PC-3 (cell line): ENCODE data around the gene MOK. TPM values are rescaled to one million over a fixed set of nuclear protein-coding genes. Genes with fewer than 3 reads are reported as not detected.

ENCODE experiments used
- ATAC-seq: fragments of 200-7000 bp; cut with Tn5 transposase; 2 replicates; pipeline ENCODE4 v1.9.1; 2020; ENCODE audit warnings: mild to moderate bottlenecking, moderate library complexity
- BruUV-seq: library from RNA; stranded (reverse); fragments of 400-500 nt; replicated peaks from 2 replicates; lab custom pipeline; 2021; lab: Mats Ljungman, UMichigan
- CTCF ChIA-PET: fragments of 300-600 bp; sonication (Branson Sonifier 250); formaldehyde crosslinking; loops from one replicate; lab custom pipeline; 2022; ENCODE audit warnings: antibody characterized with exemption; lab: Charles Lee
- POLR2A ChIA-PET: fragments of 300-600 bp; sonication (Branson Sonifier 250); formaldehyde crosslinking; loops from one replicate; lab custom pipeline; 2022; ENCODE audit warnings: antibody characterized with exemption; ENCODE audit not compliant: unreplicated experiment; lab: Charles Lee
- DNase-seq: peaks from one replicate; pipeline ENCODE4 v3.0.0-alpha.2; 2015
- H2AFZ ChIP-seq: fragments of 300-600 bp; sonication (generic); 2 replicates; pipeline ENCODE4 v1.6.0; 2016; ENCODE audit warnings: antibody characterized with exemption, low read length
- H3F3A ChIP-seq: fragments of 300-600 bp; sonication (generic); one replicate; pipeline ENCODE4 v1.6.0; 2017; ENCODE audit warnings: antibody characterized with exemption, low read length, control low read depth, mild to moderate bottlenecking; ENCODE audit not compliant: unreplicated experiment
- H3K27ac ChIP-seq: fragments of 300-600 bp; sonication (generic); 2 replicates; pipeline ENCODE4 v1.5.1; 2016; ENCODE audit warnings: mild to moderate bottlenecking, low read length
- H3K27me3 ChIP-seq: fragments of 300-600 bp; sonication (generic); 2 replicates; pipeline ENCODE4 v1.6.1; 2016; ENCODE audit warnings: low read length, mixed read lengths
- H3K36me3 ChIP-seq: fragments of 300-600 bp; sonication (generic); 2 replicates; pipeline ENCODE4 v1.6.1; 2016; ENCODE audit warnings: low read depth, mixed run types, low read length, mixed read lengths
- H3K4me1 ChIP-seq: fragments of 300-600 bp; sonication (generic); 2 replicates; pipeline ENCODE4 v1.5.1; 2016; ENCODE audit warnings: low read length; ENCODE audit not compliant: insufficient read depth
- H3K4me2 ChIP-seq: fragments of 300-600 bp; sonication (generic); 2 replicates; pipeline ENCODE4 v1.6.0; 2016; ENCODE audit warnings: low read length
- H3K4me3 ChIP-seq: fragments of 300-600 bp; sonication (generic); 2 replicates; pipeline ENCODE4 v1.5.1; 2016; ENCODE audit warnings: mild to moderate bottlenecking, low read length, mixed read lengths
- H3K79me2 ChIP-seq: fragments of 300-600 bp; sonication (generic); 2 replicates; pipeline ENCODE4 v1.6.1; 2017; ENCODE audit warnings: low read length, mixed read lengths
- H3K9ac ChIP-seq: fragments of 300-600 bp; sonication (generic); 2 replicates; pipeline ENCODE4 v1.6.0; 2016; ENCODE audit warnings: mild to moderate bottlenecking, low read length
- H3K9me2 ChIP-seq: fragments of 300-600 bp; sonication (generic); replicated peaks from 2 replicates; pipeline ENCODE4 v1.6.1; 2016; ENCODE audit warnings: mixed run types, low read length, mixed read lengths
- H3K9me3 ChIP-seq: fragments of 300-600 bp; sonication (generic); 2 replicates; pipeline ENCODE4 v1.6.1; 2016; ENCODE audit warnings: low read length, mixed read lengths
- H4K20me1 ChIP-seq: fragments of 300-600 bp; sonication (generic); 2 replicates; pipeline ENCODE4 v1.6.1; 2016; ENCODE audit warnings: low read length, mixed read lengths
- CTCF ChIP-seq: fragments of 300-600 bp; sonication (generic); conservative IDR thresholded peaks from 2 replicates; pipeline ENCODE4 v1.5.1; 2017; ENCODE audit warnings: antibody characterized with exemption, low read depth, mild to moderate bottlenecking, low read length
- EZH2 ChIP-seq: fragments of 300-600 bp; sonication (generic); IDR thresholded peaks from one replicate; pipeline ENCODE4 v1.6.1; 2017; ENCODE audit warnings: antibody characterized with exemption, mild to moderate bottlenecking, low read length; ENCODE audit not compliant: unreplicated experiment
- EZH2phosphoT487 ChIP-seq: fragments of 300-600 bp; sonication (generic); IDR thresholded peaks from 2 replicates; pipeline ENCODE4 v1.6.1; 2018; ENCODE audit warnings: mild to moderate bottlenecking, antibody characterized with exemption, low read length, borderline replicate concordance
- intact Hi-C: fragments of 100-400 bp; cut with micrococcal nuclease; formaldehyde crosslinking; loops from 2 replicates; pipeline ENCODE4 v1.9.0; 2023
- total RNA-seq: library from RNA; depleted of rRNA; stranded (reverse); fragments of >200 nt; gene quantifications from 2 replicates; pipeline ENCODE4 v1.2.3, GENCODE V29; 2014

The MOK gene
- total RNA-seq, 1 experiment from 2014 or later: 108 TPM

GRCh38 chr14:102292441-102292840 lies 12.5 kb downstream of the MOK start:
- peaks cover 27% of the 10 kb centered on the region for H3K36me3 ChIP-seq
- H4K20me1 ChIP-seq: no peaks in the 10 kb centered on the region
- no TSS peak for BruUV-seq
- H3K9ac ChIP-seq: peak overlapping the region; percentile 78
- no peak overlapping the region for H3K4me2 ChIP-seq
- intact Hi-C loops: no loop called here
- CTCF ChIA-PET: no interaction called here
- H3F3A ChIP-seq: peaks cover 5% of the 10 kb centered on the region
- no peak overlapping the region for H2AFZ ChIP-seq
- H3K4me1 ChIP-seq: peaks cover 47% of the 10 kb centered on the region
- no peak for TF ChIP-seq EZH2phosphoT487
- no peak for TF ChIP-seq CTCF
- no peak for TF ChIP-seq EZH2
- POLR2A ChIA-PET: no interaction called here
- no peak overlapping the region for H3K4me3 ChIP-seq
- H3K9me3 ChIP-seq: no peaks in the 10 kb centered on the region
- H3K27ac ChIP-seq: peak overlapping the region; percentile 97
- no peaks in the 10 kb centered on the region for H3K9me2 ChIP-seq
- peaks cover 90% of the 10 kb centered on the region for H3K79me2 ChIP-seq
- no peak for DNase-seq
- ATAC-seq: no peak
- no peaks in the 10 kb centered on the region for H3K27me3 ChIP-seq

- Histone ChIP-seq H3K9ac (no peak overlapping the region), H3F3A (peaks cover 5% of the 10 kb centered on the region), H3K27ac (no peak overlapping the region), H2AFZ (no peak overlapping the region), H3K9me3 (no peaks in the 10 kb centered on the region), H3K9me2 (no peaks in the 10 kb centered on the region), H3K4me1 (peaks cover 32% of the 10 kb centered on the region), H3K27me3 (no peaks in the 10 kb centered on the region), H4K20me1 (no peaks in the 10 kb centered on the region), H3K79me2 (peaks cover 97% of the 10 kb centered on the region), H3K36me3 (peaks cover 23% of the 10 kb centered on the region), H3K4me2 (no peak overlapping the region), H3K4me3 (no peak overlapping the region)
- ChIA-PET POLR2A (no interaction called here), CTCF (interaction anchor here (0.7 kb wide), 1 partner anchor 17 kb away, joined by 4 read pairs; the partner anchor contains the start of gene MOK)
- no TSS peak for BruUV-seq
- no peak for DNase-seq
- no peak for TF ChIP-seq EZH2
- no peak for TF ChIP-seq CTCF
- no peak for TF ChIP-seq EZH2phosphoT487
- ATAC-seq: no peak
- intact Hi-C loops: no loop called here
Observed at GRCh38 chr14:102288139-102288538, 16.8 kb downstream of the MOK start.

GRCh38 chr14:102285106-102285505 lies 19.9 kb downstream of the MOK start:
- H4K20me1 ChIP-seq: no peaks in the 10 kb centered on the region
- no peak overlapping the region for H3K4me3 ChIP-seq
- TF ChIP-seq CTCF (no peak), EZH2phosphoT487 (no peak), EZH2 (no peak)
- ATAC-seq (no peak), DNase-seq (no peak)
- POLR2A ChIA-PET: no interaction called here
- CTCF ChIA-PET: no interaction called here
- H2AFZ ChIP-seq: no peak overlapping the region
- H3K36me3 ChIP-seq: peaks cover 31% of the 10 kb centered on the region
- H3K4me1 ChIP-seq: peaks cover 35% of the 10 kb centered on the region
- H3K79me2 ChIP-seq: peaks cover 83% of the 10 kb centered on the region
- H3K4me2 ChIP-seq: no peak overlapping the region
- H3K27me3 ChIP-seq: no peaks in the 10 kb centered on the region
- H3F3A ChIP-seq: peaks cover 15% of the 10 kb centered on the region
- no TSS peak for BruUV-seq
- H3K27ac ChIP-seq: no peak overlapping the region
- no peaks in the 10 kb centered on the region for H3K9me2 ChIP-seq
- intact Hi-C loops: no loop called here
- H3K9ac ChIP-seq: no peak overlapping the region
- no peaks in the 10 kb centered on the region for H3K9me3 ChIP-seq
